KMS-11 (cell line): ENCODE results near the gene SRPRA.

Experiments used
- H2AFZ ChIP-seq: fragments of 200-600 bp; sonication (generic); 2 replicates; pipeline ENCODE4 v1.6.1; 2016; ENCODE audit warnings: antibody characterized with exemption, mixed run types, low read depth
- H3K27ac ChIP-seq: fragments of 200-600 bp; sonication (generic); 2 replicates; pipeline ENCODE4 v1.6.1; 2016; ENCODE audit warnings: mild to moderate bottlenecking, mixed run types
- H3K27me3 ChIP-seq: fragments of 200-600 bp; sonication (generic); 2 replicates; pipeline ENCODE4 v1.6.1; 2017; ENCODE audit warnings: mild to moderate bottlenecking, low read depth, mixed run types, moderate library complexity; ENCODE audit not compliant: insufficient read depth
- H3K36me3 ChIP-seq: fragments of 200-600 bp; sonication (generic); 2 replicates; pipeline ENCODE4 v1.6.1; 2017; ENCODE audit warnings: mild to moderate bottlenecking, mixed run types; ENCODE audit not compliant: insufficient read depth
- H3K4me1 ChIP-seq: fragments of 200-600 bp; sonication (generic); 2 replicates; pipeline ENCODE4 v1.6.1; 2016; ENCODE audit warnings: mild to moderate bottlenecking, low read depth, mixed run types; ENCODE audit not compliant: poor library complexity, severe bottlenecking
- H3K4me2 ChIP-seq: fragments of 200-600 bp; sonication (generic); 2 replicates; pipeline ENCODE4 v1.7.0; 2016; ENCODE audit warnings: mild to moderate bottlenecking, mixed run types
- H3K4me3 ChIP-seq: fragments of 200-600 bp; sonication (generic); IDR thresholded peaks from 2 replicates; pipeline ENCODE4 v1.6.1; 2017; ENCODE audit warnings: low read depth, low read length, mixed read lengths; ENCODE audit not compliant: insufficient read depth
- H3K79me2 ChIP-seq: fragments of 200-600 bp; sonication (generic); 2 replicates; pipeline ENCODE4 v1.6.1; 2016; ENCODE audit warnings: low read depth, mixed run types; ENCODE audit not compliant: insufficient read depth
- H3K9ac ChIP-seq: fragments of 200-600 bp; sonication (generic); 2 replicates; pipeline ENCODE4 v1.6.1; 2016; ENCODE audit warnings: mild to moderate bottlenecking, mixed run types
- H4K20me1 ChIP-seq: fragments of 200-600 bp; sonication (generic); 2 replicates; pipeline ENCODE4 v1.6.1; 2016; ENCODE audit warnings: mild to moderate bottlenecking, mixed run types; ENCODE audit not compliant: insufficient read depth
- TF ChIP-seq, protein P1 (sequence below): fragments of 200-600 bp; sonication (generic); conservative IDR thresholded peaks from 2 replicates; pipeline ENCODE4 v1.6.1; 2017; ENCODE audit warnings: low read depth, mild to moderate bottlenecking, antibody characterized with exemption, low read length, moderate library complexity, mixed read lengths

SRPRA gene, protein sequence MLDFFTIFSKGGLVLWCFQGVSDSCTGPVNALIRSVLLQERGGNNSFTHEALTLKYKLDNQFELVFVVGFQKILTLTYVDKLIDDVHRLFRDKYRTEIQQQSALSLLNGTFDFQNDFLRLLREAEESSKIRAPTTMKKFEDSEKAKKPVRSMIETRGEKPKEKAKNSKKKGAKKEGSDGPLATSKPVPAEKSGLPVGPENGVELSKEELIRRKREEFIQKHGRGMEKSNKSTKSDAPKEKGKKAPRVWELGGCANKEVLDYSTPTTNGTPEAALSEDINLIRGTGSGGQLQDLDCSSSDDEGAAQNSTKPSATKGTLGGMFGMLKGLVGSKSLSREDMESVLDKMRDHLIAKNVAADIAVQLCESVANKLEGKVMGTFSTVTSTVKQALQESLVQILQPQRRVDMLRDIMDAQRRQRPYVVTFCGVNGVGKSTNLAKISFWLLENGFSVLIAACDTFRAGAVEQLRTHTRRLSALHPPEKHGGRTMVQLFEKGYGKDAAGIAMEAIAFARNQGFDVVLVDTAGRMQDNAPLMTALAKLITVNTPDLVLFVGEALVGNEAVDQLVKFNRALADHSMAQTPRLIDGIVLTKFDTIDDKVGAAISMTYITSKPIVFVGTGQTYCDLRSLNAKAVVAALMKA

GRCh38 chr11:126268708-126269579, at the start of gene SRPRA, which contains the start of gene FOXRED1:
Gene SRPRA (minus strand): TSS chr11:126268895. CDS start chr11:126268804, 91 bp downstream.
Gene FOXRED1 (plus strand): TSS chr11:126269154. CDS start chr11:126269207, 53 bp downstream.
- Histone ChIP-seq H3K4me3 (no peak within 1 kb of the TSS), H3K27me3 (no peaks in the 10 kb centered on the region), H3K79me2 (peaks cover 32% of the 10 kb centered on the region), H3K36me3 (no peaks in the 10 kb centered on the region), H2AFZ (peak within 1 kb of the TSS; percentile 41; the same call in 1 of the 2 replicates), H3K4me1 (peaks cover 14% of the 10 kb centered on the region), H3K4me2 (peak within 1 kb of the TSS; percentile 72), H3K27ac (peak within 1 kb of the TSS; percentile 36; the same call in 1 of the 2 replicates), H3K9ac (peak within 1 kb of the TSS; percentile 79), H4K20me1 (no peaks in the 10 kb centered on the region)
- TF ChIP-seq, protein P1, sequence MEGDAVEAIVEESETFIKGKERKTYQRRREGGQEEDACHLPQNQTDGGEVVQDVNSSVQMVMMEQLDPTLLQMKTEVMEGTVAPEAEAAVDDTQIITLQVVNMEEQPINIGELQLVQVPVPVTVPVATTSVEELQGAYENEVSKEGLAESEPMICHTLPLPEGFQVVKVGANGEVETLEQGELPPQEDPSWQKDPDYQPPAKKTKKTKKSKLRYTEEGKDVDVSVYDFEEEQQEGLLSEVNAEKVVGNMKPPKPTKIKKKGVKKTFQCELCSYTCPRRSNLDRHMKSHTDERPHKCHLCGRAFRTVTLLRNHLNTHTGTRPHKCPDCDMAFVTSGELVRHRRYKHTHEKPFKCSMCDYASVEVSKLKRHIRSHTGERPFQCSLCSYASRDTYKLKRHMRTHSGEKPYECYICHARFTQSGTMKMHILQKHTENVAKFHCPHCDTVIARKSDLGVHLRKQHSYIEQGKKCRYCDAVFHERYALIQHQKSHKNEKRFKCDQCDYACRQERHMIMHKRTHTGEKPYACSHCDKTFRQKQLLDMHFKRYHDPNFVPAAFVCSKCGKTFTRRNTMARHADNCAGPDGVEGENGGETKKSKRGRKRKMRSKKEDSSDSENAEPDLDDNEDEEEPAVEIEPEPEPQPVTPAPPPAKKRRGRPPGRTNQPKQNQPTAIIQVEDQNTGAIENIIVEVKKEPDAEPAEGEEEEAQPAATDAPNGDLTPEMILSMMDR, result no peak

DNA sequence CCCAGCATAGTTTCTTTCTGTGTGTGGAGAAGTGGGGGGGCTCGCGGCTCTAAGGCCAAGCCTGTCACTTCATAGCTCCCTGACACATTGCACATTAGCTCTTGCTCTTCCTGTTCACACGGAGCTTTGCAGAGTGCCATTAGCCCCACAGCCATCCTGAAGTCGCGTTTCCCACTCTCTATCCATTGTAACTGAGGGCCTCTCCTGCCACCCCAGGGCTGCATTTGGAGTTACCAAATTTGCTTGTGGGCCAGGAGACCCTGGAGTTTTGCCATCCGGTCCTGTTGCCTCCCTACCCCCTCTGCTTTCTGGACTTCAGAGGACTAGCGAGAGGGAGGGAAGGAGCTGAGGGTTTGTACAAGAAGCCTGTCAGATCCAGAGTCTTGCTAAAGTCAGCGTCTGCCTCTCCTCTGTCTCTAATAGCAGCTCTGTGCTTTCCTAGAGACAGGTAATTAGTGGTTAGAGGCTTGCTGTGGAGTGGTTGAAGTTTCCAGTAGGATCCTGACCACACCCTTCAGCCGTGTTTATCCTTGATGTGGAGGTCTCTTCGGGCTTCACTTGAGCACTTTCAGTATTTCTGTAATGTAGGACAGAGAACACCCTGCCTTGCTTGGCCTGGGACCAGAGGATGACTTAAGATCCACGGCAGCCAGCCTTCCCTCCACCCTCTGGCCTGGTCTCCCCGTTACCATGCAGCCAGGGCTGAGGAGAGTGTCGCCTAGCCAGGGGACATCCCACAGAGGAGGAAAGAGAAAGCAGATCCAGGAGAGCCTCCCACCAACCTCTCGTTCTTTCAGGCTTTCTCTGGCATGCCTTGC, 49.3 kb upstream of the SRPRA start:
- Histone ChIP-seq H3K4me1 (peaks cover 54% of the 10 kb centered on the region), H3K27ac (peak overlapping the region; percentile 63), H3K27me3 (no peaks in the 10 kb centered on the region), H3K4me2 (peak overlapping the region; percentile 72), H3K36me3 (no peaks in the 10 kb centered on the region), H2AFZ (no peak overlapping the region), H3K79me2 (no peaks in the 10 kb centered on the region; the same call in 1 of the 2 replicates), H3K4me3 (no peak overlapping the region), H4K20me1 (no peaks in the 10 kb centered on the region), H3K9ac (no peak overlapping the region)
- TF ChIP-seq, protein P1, result no peak

GRCh38 chr11:126317432-126317755, 48.7 kb upstream of the SRPRA start:
- no peak overlapping the region for H3K4me3 ChIP-seq
- H4K20me1 ChIP-seq, result no peaks in the 10 kb centered on the region
- peak overlapping the region; percentile 72; the same call in 1 of the 2 replicates for H3K4me2 ChIP-seq
- no peak overlapping the region for H3K9ac ChIP-seq
- TF ChIP-seq, protein P1, result no peak
- H3K27me3 ChIP-seq, result no peaks in the 10 kb centered on the region
- H3K4me1 ChIP-seq, result peaks cover 60% of the 10 kb centered on the region
- no peak overlapping the region for H2AFZ ChIP-seq
- H3K27ac ChIP-seq, result peak overlapping the region; percentile 63; the same call in 1 of the 2 replicates
- no peaks in the 10 kb centered on the region; the same call in 1 of the 2 replicates for H3K79me2 ChIP-seq
- H3K36me3 ChIP-seq, result no peaks in the 10 kb centered on the region
